H7 (cell line): ENCODE measurements around the gene PRKG1. TPM values are rescaled to one million over a fixed set of nuclear protein-coding genes. Genes with fewer than 3 reads are reported as not detected.

Source experiments
- DNase-seq: peaks from one replicate; pipeline ENCODE4 v3.0.0; 2012
- H3K27me3 ChIP-seq: 2 replicates; pipeline ENCODE4 v1.6.0; 2011; ENCODE audit warnings: mild to moderate bottlenecking, low read length; ENCODE audit not compliant: control insufficient read depth, insufficient read depth
- H3K36me3 ChIP-seq: replicated peaks from 2 replicates; pipeline ENCODE4 v1.5.1; 2011; ENCODE audit warnings: low read length; ENCODE audit not compliant: control insufficient read depth, insufficient read depth
- H3K4me3 ChIP-seq: 2 replicates; pipeline ENCODE4 v1.5.1; 2011; ENCODE audit warnings: low read depth, mild to moderate bottlenecking, control low read depth, low read length, moderate library complexity; ENCODE audit not compliant: insufficient read depth
- total RNA-seq: library from RNA; depleted of rRNA; stranded (reverse); fragments of >200 nt; shearing (Covaris generic); gene quantifications from 2 replicates; pipeline ENCODE4 v1.2.3, GENCODE V29; 2014

The PRKG1 gene
- total RNA-seq, 1 experiment from 2014 or later, result 7.3 TPM

- Histone ChIP-seq H3K36me3 (no peaks in the 10 kb centered on the region), H3K4me3 (no peak overlapping the region), H3K27me3 (no peaks in the 10 kb centered on the region)
- DNase-seq, result no peak
Observed at GRCh38 chr10:51876979-51877378, 802.7 kb downstream of the PRKG1 start.

- no peaks in the 10 kb centered on the region for H3K36me3 ChIP-seq
- H3K4me3 ChIP-seq, result no peak overlapping the region
- no peak for DNase-seq
Observed at GRCh38 chr10:51877636-51878035, 803.3 kb downstream of the PRKG1 start.

GRCh38 chr10:51878695-51879094, 804.4 kb downstream of the PRKG1 start:
- no peaks in the 10 kb centered on the region for H3K27me3 ChIP-seq
- no peaks in the 10 kb centered on the region for H3K36me3 ChIP-seq
- no peak overlapping the region for H3K4me3 ChIP-seq
- DNase-seq, result no peak

More at GRCh38 chr10:51877636-51878035, 803.3 kb downstream of the PRKG1 start:
- H3K27me3 ChIP-seq, result no peaks in the 10 kb centered on the region

GRCh38 chr10:51879238-51879637, 805.0 kb downstream of the PRKG1 start:
- DNase-seq, result no peak
- H3K36me3 ChIP-seq, result no peaks in the 10 kb centered on the region
- H3K27me3 ChIP-seq, result no peaks in the 10 kb centered on the region
- H3K4me3 ChIP-seq, result no peak overlapping the region

GRCh38 chr10:51881213-51881612, 806.9 kb downstream of the PRKG1 start:
- H3K27me3 ChIP-seq, result no peaks in the 10 kb centered on the region
- DNase-seq, result no peak
- H3K4me3 ChIP-seq, result no peak overlapping the region
- H3K36me3 ChIP-seq, result no peaks in the 10 kb centered on the region

- no peaks in the 10 kb centered on the region for H3K36me3 ChIP-seq
- DNase-seq, result no peak
Observed at GRCh38 chr10:51886438-51887068, 812.3 kb downstream of the PRKG1 start.

GRCh38 chr10:51888263-51888662, 814.0 kb downstream of the PRKG1 start:
- no peaks in the 10 kb centered on the region for H3K27me3 ChIP-seq
- no peak for DNase-seq
- no peak overlapping the region for H3K4me3 ChIP-seq
- no peaks in the 10 kb centered on the region for H3K36me3 ChIP-seq

More at GRCh38 chr10:51886438-51887068, 812.3 kb downstream of the PRKG1 start:
- H3K4me3 ChIP-seq, result no peak overlapping the region
- H3K27me3 ChIP-seq, result no peaks in the 10 kb centered on the region

- H3K4me3 ChIP-seq, result no peak overlapping the region
- H3K36me3 ChIP-seq, result no peaks in the 10 kb centered on the region
- H3K27me3 ChIP-seq, result no peaks in the 10 kb centered on the region
- DNase-seq, result no peak
Observed at GRCh38 chr10:51892313-51892712, 818.0 kb downstream of the PRKG1 start.

GRCh38 chr10:51892965-51893658, 818.8 kb downstream of the PRKG1 start:
- no peak overlapping the region for H3K4me3 ChIP-seq
- no peaks in the 10 kb centered on the region for H3K27me3 ChIP-seq
- DNase-seq, result peak; percentile 22
- no peaks in the 10 kb centered on the region for H3K36me3 ChIP-seq

GRCh38 chr10:51894771-51895578, 820.7 kb downstream of the PRKG1 start:
- Histone ChIP-seq H3K36me3 (no peaks in the 10 kb centered on the region), H3K27me3 (no peaks in the 10 kb centered on the region), H3K4me3 (no peak overlapping the region)
- no peak for DNase-seq

GRCh38 chr10:51896849-51897248, 822.6 kb downstream of the PRKG1 start:
- no peak for DNase-seq
- Histone ChIP-seq H3K4me3 (no peak overlapping the region), H3K27me3 (no peaks in the 10 kb centered on the region), H3K36me3 (no peaks in the 10 kb centered on the region)

- no peaks in the 10 kb centered on the region for H3K36me3 ChIP-seq
- H3K4me3 ChIP-seq, result no peak overlapping the region
- DNase-seq, result no peak
- H3K27me3 ChIP-seq, result no peaks in the 10 kb centered on the region
Observed at GRCh38 chr10:51897560-51897959, 823.3 kb downstream of the PRKG1 start.

- DNase-seq, result no peak
- Histone ChIP-seq H3K36me3 (no peaks in the 10 kb centered on the region), H3K27me3 (no peaks in the 10 kb centered on the region), H3K4me3 (no peak overlapping the region)
Observed at GRCh38 chr10:51900180-51900579, 825.9 kb downstream of the PRKG1 start.

- H3K4me3 ChIP-seq, result no peak overlapping the region
- H3K27me3 ChIP-seq, result peaks cover 8% of the 10 kb centered on the region
- H3K36me3 ChIP-seq, result no peaks in the 10 kb centered on the region
- no peak for DNase-seq
Observed at GRCh38 chr10:51903675-51904074, 829.4 kb downstream of the PRKG1 start.

GRCh38 chr10:51905032-51905431, 830.7 kb downstream of the PRKG1 start:
- no peak for DNase-seq
- Histone ChIP-seq H3K27me3 (peaks cover 19% of the 10 kb centered on the region), H3K36me3 (no peaks in the 10 kb centered on the region), H3K4me3 (no peak overlapping the region)
